Measurements from ENCODE around the gene ST7. TPM values are rescaled to one million over a fixed set of nuclear protein-coding genes. Genes with fewer than 3 reads are reported as not detected.

The ST7 gene
- total RNA-seq, 1 experiment from 2014 or later: 38.2 TPM

DNA sequence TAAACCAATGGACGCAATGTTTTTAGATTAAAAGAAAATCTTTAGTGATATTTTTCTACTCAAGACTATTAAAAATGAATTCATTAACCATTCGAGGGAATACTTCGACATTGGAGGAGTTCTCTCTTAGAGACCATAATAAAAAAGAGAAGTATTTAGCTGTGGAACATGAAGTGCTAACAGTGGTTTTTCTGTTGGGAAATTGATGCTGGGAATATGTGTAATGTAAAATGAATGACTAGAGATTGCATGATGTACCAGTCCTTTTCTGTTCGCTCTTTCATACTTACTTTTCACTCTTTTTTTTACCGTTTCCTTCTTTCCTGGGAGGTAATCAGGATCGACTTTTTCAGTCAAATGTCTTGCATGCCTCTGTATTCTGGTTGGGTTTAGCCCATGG is 41.3 kb downstream of the ST7 start:
- H3K4me3 ChIP-seq (ENCODE audit: low read depth, low read length): no peak overlapping the region
- no peak overlapping the region for H3K27ac Mint-ChIP-seq (ENCODE audit: unreplicated experiment)
- no peaks in the 10 kb centered on the region for H3K27me3 Mint-ChIP-seq (ENCODE audit: insufficient read depth, unreplicated experiment)
- no TSS peak for BruUV-seq (replicated peaks)
- no peak overlapping the region for H3K4me3 Mint-ChIP-seq (ENCODE audit: unreplicated experiment)
- intact Hi-C loops (cut with micrococcal nuclease; ENCODE audit: unreplicated experiment): no loop called here
- H3K9me3 Mint-ChIP-seq (ENCODE audit: unreplicated experiment): peaks cover 34% of the 10 kb centered on the region
- no peak for DNase-seq
- no peaks in the 10 kb centered on the region for H3K27me3 ChIP-seq (replicated peaks; ENCODE audit: control insufficient read depth, insufficient read depth, low read length)
- ChIA-PET POLR2A (no interaction called here), CTCF (no interaction called here)
- 0 out of 2 replicates have a peak, but pooled peaks cover 5% of the 10 kb centered on the region for H3K9me3 ChIP-seq
- TF ChIP-seq, protein P1, sequence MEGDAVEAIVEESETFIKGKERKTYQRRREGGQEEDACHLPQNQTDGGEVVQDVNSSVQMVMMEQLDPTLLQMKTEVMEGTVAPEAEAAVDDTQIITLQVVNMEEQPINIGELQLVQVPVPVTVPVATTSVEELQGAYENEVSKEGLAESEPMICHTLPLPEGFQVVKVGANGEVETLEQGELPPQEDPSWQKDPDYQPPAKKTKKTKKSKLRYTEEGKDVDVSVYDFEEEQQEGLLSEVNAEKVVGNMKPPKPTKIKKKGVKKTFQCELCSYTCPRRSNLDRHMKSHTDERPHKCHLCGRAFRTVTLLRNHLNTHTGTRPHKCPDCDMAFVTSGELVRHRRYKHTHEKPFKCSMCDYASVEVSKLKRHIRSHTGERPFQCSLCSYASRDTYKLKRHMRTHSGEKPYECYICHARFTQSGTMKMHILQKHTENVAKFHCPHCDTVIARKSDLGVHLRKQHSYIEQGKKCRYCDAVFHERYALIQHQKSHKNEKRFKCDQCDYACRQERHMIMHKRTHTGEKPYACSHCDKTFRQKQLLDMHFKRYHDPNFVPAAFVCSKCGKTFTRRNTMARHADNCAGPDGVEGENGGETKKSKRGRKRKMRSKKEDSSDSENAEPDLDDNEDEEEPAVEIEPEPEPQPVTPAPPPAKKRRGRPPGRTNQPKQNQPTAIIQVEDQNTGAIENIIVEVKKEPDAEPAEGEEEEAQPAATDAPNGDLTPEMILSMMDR (IDR thresholded peaks at IDR 0.05; ENCODE audit: insufficient read depth in 1 of 2, low read depth in 1 of 2, low read length in 1 of 2, severe bottlenecking in 1 of 2, unreplicated experiment in 1 of 2): no peak
- H3K36me3 Mint-ChIP-seq (ENCODE audit: insufficient read depth, unreplicated experiment): peaks cover 20% of the 10 kb centered on the region
- H3K36me3 ChIP-seq (ENCODE audit: control insufficient read depth, insufficient read depth, low read length): no peaks in the 10 kb centered on the region; the same call in 1 of the 2 replicates
- H3K4me1 ChIP-seq: peaks cover 9% of the 10 kb centered on the region; the same call in 1 of the 2 replicates
- H3K4me1 Mint-ChIP-seq (ENCODE audit: low read depth, unreplicated experiment): peaks cover 12% of the 10 kb centered on the region

GRCh38 chr7:116997972-116998371 is 44.7 kb downstream of the ST7 start:
- intact Hi-C loops (cut with micrococcal nuclease; ENCODE audit: unreplicated experiment): no loop called here
- Histone ChIP-seq H3K4me3 (ENCODE audit: low read depth, low read length) (no peak overlapping the region), H3K9me3 (no peaks in the 10 kb centered on the region), H3K36me3 (ENCODE audit: control insufficient read depth, insufficient read depth, low read length) (no peaks in the 10 kb centered on the region; the same call in 1 of the 2 replicates), H3K4me1 (peaks cover 4% of the 10 kb centered on the region; the same call in 1 of the 2 replicates), H3K27me3 (replicated peaks; ENCODE audit: control insufficient read depth, insufficient read depth, low read length) (no peaks in the 10 kb centered on the region)
- CTCF ChIA-PET: no interaction called here
- peaks cover 7% of the 10 kb centered on the region for H3K4me1 Mint-ChIP-seq (ENCODE audit: low read depth, unreplicated experiment)
- H3K27ac Mint-ChIP-seq (ENCODE audit: unreplicated experiment): no peak overlapping the region
- BruUV-seq (replicated peaks): no TSS peak
- no peak for DNase-seq
- peaks cover 5% of the 10 kb centered on the region for H3K36me3 Mint-ChIP-seq (ENCODE audit: insufficient read depth, unreplicated experiment)
- H3K27me3 Mint-ChIP-seq (ENCODE audit: insufficient read depth, unreplicated experiment): no peaks in the 10 kb centered on the region
- POLR2A ChIA-PET: no interaction called here
- H3K4me3 Mint-ChIP-seq (ENCODE audit: unreplicated experiment): no peak overlapping the region
- H3K9me3 Mint-ChIP-seq (ENCODE audit: unreplicated experiment): peaks cover 5% of the 10 kb centered on the region
- TF ChIP-seq, protein P1 (IDR thresholded peaks at IDR 0.05; ENCODE audit: insufficient read depth in 1 of 2, low read depth in 1 of 2, low read length in 1 of 2, severe bottlenecking in 1 of 2, unreplicated experiment in 1 of 2): no peak

DNA sequence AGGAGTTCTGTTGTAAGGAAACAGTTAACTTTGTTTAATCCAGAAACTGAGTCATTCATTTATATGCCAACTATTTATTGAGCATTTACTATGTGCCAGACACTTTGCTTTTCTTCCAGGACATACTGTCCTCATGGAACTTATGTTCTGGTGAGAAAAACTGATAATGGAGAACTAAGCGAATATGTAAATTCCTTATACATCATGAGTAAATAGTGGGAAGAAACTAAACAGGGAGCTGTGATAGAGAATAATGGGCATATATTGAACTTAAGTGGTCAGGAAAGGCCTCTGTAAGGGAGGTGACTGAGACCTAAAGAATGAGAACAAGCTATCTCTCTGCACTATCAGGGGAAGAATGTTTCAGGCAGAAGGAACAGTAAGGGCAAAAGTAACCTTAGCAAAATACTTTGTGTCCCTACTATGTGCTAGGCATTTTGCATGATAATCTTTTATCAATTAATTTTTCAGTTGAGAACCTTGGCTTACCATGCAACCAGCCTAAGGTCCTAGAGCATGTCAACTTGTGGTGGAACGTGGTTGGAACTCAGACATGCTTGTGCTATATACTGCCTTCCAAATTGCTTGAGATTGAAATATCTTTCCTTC is 45.4 kb downstream of the ST7 start:
- Histone ChIP-seq H3K36me3 (ENCODE audit: control insufficient read depth, insufficient read depth, low read length) (no peaks in the 10 kb centered on the region; the same call in 1 of the 2 replicates), H3K27me3 (replicated peaks; ENCODE audit: control insufficient read depth, insufficient read depth, low read length) (no peaks in the 10 kb centered on the region), H3K4me3 (ENCODE audit: low read depth, low read length) (no peak overlapping the region), H3K4me1 (peaks cover 4% of the 10 kb centered on the region; the same call in 1 of the 2 replicates), H3K9me3 (no peaks in the 10 kb centered on the region)
- no peak overlapping the region for H3K4me3 Mint-ChIP-seq (ENCODE audit: unreplicated experiment)
- no TSS peak for BruUV-seq (replicated peaks)
- H3K27me3 Mint-ChIP-seq (ENCODE audit: insufficient read depth, unreplicated experiment): no peaks in the 10 kb centered on the region
- no peak for DNase-seq
- peaks cover 6% of the 10 kb centered on the region for H3K4me1 Mint-ChIP-seq (ENCODE audit: low read depth, unreplicated experiment)
- ChIA-PET CTCF (interaction anchor here (1.1 kb wide), 1 partner anchor 129 kb away, joined by 3 read pairs; no protein-coding TSS in a partner anchor), POLR2A (no interaction called here)
- H3K36me3 Mint-ChIP-seq (ENCODE audit: insufficient read depth, unreplicated experiment): peaks cover 5% of the 10 kb centered on the region
- no peaks in the 10 kb centered on the region for H3K9me3 Mint-ChIP-seq (ENCODE audit: unreplicated experiment)
- no peak overlapping the region for H3K27ac Mint-ChIP-seq (ENCODE audit: unreplicated experiment)
- TF ChIP-seq, protein P1 (IDR thresholded peaks at IDR 0.05; ENCODE audit: insufficient read depth in 1 of 2, low read depth in 1 of 2, low read length in 1 of 2, severe bottlenecking in 1 of 2, unreplicated experiment in 1 of 2): no peak
- intact Hi-C loops (cut with micrococcal nuclease; ENCODE audit: unreplicated experiment): no loop called here
